ENCODE measurements around the gene SPTAN1.
A peak's percentile ranks its signal among the peaks of the same experiment; 100 is the strongest.

SPTAN1 gene

DNA sequence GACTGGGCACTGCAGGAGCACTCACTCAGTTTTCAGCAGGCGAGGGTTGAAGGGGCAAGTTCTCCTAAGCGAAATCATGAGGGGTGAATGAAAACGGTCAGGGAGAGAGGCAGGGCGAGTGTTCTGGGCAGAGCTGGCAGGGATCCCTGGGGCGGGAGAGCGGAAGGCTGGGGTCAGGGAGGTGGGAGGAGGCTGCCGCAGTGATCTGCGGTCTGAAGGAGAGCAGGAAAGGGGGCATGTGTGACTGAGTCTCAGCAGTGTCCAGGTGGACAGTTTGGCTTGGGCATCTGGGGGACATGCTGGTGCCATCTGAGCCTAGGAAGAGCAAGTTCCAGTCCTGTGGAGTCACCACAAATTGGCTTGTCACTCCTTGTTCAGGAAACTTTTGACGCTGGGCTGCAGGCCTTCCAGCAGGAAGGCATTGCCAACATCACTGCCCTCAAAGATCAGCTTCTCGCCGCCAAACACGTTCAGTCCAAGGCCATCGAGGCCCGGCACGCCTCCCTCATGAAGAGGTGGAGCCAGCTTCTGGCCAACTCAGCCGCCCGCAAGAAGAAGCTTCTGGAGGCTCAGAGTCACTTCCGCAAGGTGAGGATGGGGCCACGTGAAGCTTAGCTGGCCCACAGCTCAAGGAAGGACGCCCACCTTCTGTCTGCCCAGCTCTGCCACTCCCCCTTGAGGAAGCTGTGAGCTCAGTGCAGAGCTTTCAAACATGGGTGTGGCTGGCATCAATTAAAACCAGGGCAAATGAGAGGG, 73.2 kb downstream of the SPTAN1 start:
- Histone ChIP-seq H3K9me3 (replicated peaks in 1 of 2; ENCODE audit: control insufficient read depth in 2 of 2, insufficient read depth in 1 of 2, low read depth in 1 of 2, low read length in 2 of 2) (no peaks in the 10 kb centered on the region), H3K23ac (ENCODE audit: low read depth, low read length, poor library complexity) (no peak overlapping the region), H2BK15ac (ENCODE audit: low read length) (no peak overlapping the region), H3K18ac (ENCODE audit: low read length) (no peak overlapping the region), H3K14ac (ENCODE audit: low read length) (no peak overlapping the region), H2BK5ac (ENCODE audit: low read length) (no peak overlapping the region), H4K8ac (ENCODE audit: low read depth, low read length) (no peak overlapping the region), H3K4me2 (ENCODE audit: insufficient read depth, low read length, poor library complexity, severe bottlenecking) (no peak overlapping the region), H2AFZ (ENCODE audit: low read length) (no peak overlapping the region), H3K79me1 (ENCODE audit: low read depth, low read length) (peaks cover 5% of the 10 kb centered on the region), H3K27me3 (ENCODE audit: control insufficient read depth in 3 of 3, insufficient read depth in 3 of 3, low read depth in 1 of 3, low read length in 3 of 3) (no peaks in the 10 kb centered on the region), H3K4me1 (ENCODE audit: control insufficient read depth in 2 of 2, insufficient read depth in 1 of 2, low read depth in 1 of 2, low read length in 2 of 2) (peaks cover 0 to 3% of the 10 kb centered on the region in 2 donors), H3K9ac (ENCODE audit: low read depth, low read length, poor library complexity) (peak overlapping the region; percentile 34), H2BK120ac (ENCODE audit: low read depth, low read length) (no peak overlapping the region), H3K27ac (replicated peaks; ENCODE audit: low read length) (no peak overlapping the region), H3K4me3 (ENCODE audit: low read length in 2 of 2) (no peak overlapping the region), H3K36me3 (replicated peaks in 1 of 2; ENCODE audit: control insufficient read depth in 2 of 2, insufficient read depth in 2 of 2, low read length in 2 of 2) (peaks cover 63 to 98% of the 10 kb centered on the region in 2 donors), H2AK5ac (ENCODE audit: low read depth, low read length) (no peak overlapping the region), H2BK12ac (ENCODE audit: low read length) (no peak overlapping the region), H4K91ac (ENCODE audit: low read depth, low read length, poor library complexity) (no peak overlapping the region), H3K4ac (ENCODE audit: low read length) (no peak overlapping the region)
- DNase-seq (ENCODE audit: low spot score) = no peak
- no CpG with 5 or more reads among the region's 20 CpGs for WGBS, 2 donors (ENCODE audit: extremely low coverage in 2 of 2, insufficient read length in 2 of 2, insufficient replicate concordance in 1 of 2)

DNA sequence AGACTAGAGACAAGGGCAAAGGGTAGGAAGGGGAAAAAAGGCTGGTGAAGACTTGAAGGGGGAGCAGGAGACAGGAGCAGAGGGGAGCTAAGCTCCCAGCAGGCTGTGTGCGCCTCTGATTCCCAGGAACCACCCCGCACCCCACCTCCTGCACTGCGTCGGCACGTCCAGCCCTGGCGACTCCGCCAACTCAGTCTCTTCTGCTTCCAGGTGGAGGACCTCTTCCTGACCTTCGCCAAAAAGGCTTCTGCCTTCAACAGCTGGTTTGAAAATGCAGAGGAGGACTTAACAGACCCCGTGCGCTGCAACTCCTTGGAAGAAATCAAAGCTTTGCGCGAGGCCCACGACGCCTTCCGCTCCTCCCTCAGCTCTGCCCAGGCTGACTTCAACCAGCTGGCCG, 73.8 kb downstream of the SPTAN1 start:
- Histone ChIP-seq H3K18ac (ENCODE audit: low read length) (no peak overlapping the region), H3K9me3 (replicated peaks in 1 of 2; ENCODE audit: control insufficient read depth in 2 of 2, insufficient read depth in 1 of 2, low read depth in 1 of 2, low read length in 2 of 2) (no peaks in the 10 kb centered on the region), H3K79me1 (ENCODE audit: low read depth, low read length) (peaks cover 5% of the 10 kb centered on the region), H2AFZ (ENCODE audit: low read length) (no peak overlapping the region), H3K4ac (ENCODE audit: low read length) (no peak overlapping the region), H2BK120ac (ENCODE audit: low read depth, low read length) (no peak overlapping the region), H3K27ac (replicated peaks; ENCODE audit: low read length) (no peak overlapping the region), H4K91ac (ENCODE audit: low read depth, low read length, poor library complexity) (no peak overlapping the region), H3K36me3 (replicated peaks in 1 of 2; ENCODE audit: control insufficient read depth in 2 of 2, insufficient read depth in 2 of 2, low read length in 2 of 2) (peaks cover 57 to 98% of the 10 kb centered on the region in 2 donors), H3K4me3 (ENCODE audit: low read length in 2 of 2) (no peak overlapping the region), H3K27me3 (ENCODE audit: control insufficient read depth in 3 of 3, insufficient read depth in 3 of 3, low read depth in 1 of 3, low read length in 3 of 3) (no peaks in the 10 kb centered on the region), H3K4me1 (ENCODE audit: control insufficient read depth in 2 of 2, insufficient read depth in 1 of 2, low read depth in 1 of 2, low read length in 2 of 2) (peaks cover 0 to 3% of the 10 kb centered on the region in 2 donors), H3K4me2 (ENCODE audit: insufficient read depth, low read length, poor library complexity, severe bottlenecking) (no peak overlapping the region), H3K23ac (ENCODE audit: low read depth, low read length, poor library complexity) (no peak overlapping the region), H2BK15ac (ENCODE audit: low read length) (no peak overlapping the region), H2BK5ac (ENCODE audit: low read length) (no peak overlapping the region), H3K9ac (ENCODE audit: low read depth, low read length, poor library complexity) (no peak overlapping the region), H4K8ac (ENCODE audit: low read depth, low read length) (no peak overlapping the region), H2AK5ac (ENCODE audit: low read depth, low read length) (no peak overlapping the region), H3K14ac (ENCODE audit: low read length) (no peak overlapping the region), H2BK12ac (ENCODE audit: low read length) (no peak overlapping the region)
- no peak for DNase-seq (ENCODE audit: low spot score)
- no CpG with 5 or more reads among the region's 16 CpGs for WGBS, 2 donors (ENCODE audit: extremely low coverage in 2 of 2, insufficient read length in 2 of 2, insufficient replicate concordance in 1 of 2)

DNA sequence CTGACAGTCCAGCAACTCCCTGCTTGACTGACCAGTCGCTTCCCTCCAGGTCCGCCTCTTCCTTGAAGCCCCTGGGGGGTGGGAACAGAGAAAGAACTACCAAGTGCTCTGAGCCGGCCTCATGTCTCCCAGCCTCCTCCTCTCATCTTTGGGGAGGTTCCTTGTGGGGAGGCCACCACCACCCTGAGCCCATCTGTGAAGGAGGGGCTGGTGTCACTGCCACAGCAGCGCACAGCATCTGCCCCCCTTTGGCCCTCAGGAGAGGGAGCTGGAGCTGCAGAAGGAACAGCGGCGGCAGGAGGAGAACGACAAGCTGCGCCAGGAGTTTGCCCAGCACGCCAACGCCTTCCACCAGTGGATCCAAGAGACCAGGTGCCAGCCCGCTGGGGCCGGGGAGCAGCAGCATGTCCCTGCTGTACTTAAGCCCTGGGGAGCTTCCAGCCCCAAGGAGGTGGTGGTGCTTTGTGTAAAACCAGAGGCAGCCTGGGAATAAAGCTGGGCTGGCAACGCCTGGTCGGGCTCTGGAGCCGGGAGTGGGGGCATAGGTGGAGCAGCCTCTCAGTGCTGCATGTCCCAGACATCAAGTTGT, 74.8 kb downstream of the SPTAN1 start:
- WGBS, 2 donors (ENCODE audit: extremely low coverage in 2 of 2, insufficient read length in 2 of 2, insufficient replicate concordance in 1 of 2) = no CpG with 5 or more reads among the region's 15 CpGs
- Histone ChIP-seq H3K27ac (replicated peaks; ENCODE audit: low read length) (no peak overlapping the region), H4K8ac (ENCODE audit: low read depth, low read length) (peak overlapping the region; percentile 45), H3K36me3 (replicated peaks in 1 of 2; ENCODE audit: control insufficient read depth in 2 of 2, insufficient read depth in 2 of 2, low read length in 2 of 2) (peaks cover 53 to 98% of the 10 kb centered on the region in 2 donors), H3K4me2 (ENCODE audit: insufficient read depth, low read length, poor library complexity, severe bottlenecking) (no peak overlapping the region), H2AFZ (ENCODE audit: low read length) (no peak overlapping the region), H3K9me3 (replicated peaks in 1 of 2; ENCODE audit: control insufficient read depth in 2 of 2, insufficient read depth in 1 of 2, low read depth in 1 of 2, low read length in 2 of 2) (no peaks in the 10 kb centered on the region), H3K79me1 (ENCODE audit: low read depth, low read length) (peaks cover 5% of the 10 kb centered on the region), H2BK5ac (ENCODE audit: low read length) (no peak overlapping the region), H3K18ac (ENCODE audit: low read length) (no peak overlapping the region), H3K4ac (ENCODE audit: low read length) (no peak overlapping the region), H2BK12ac (ENCODE audit: low read length) (no peak overlapping the region), H3K23ac (ENCODE audit: low read depth, low read length, poor library complexity) (no peak overlapping the region), H2AK5ac (ENCODE audit: low read depth, low read length) (no peak overlapping the region), H2BK15ac (ENCODE audit: low read length) (no peak overlapping the region), H3K14ac (ENCODE audit: low read length) (no peak overlapping the region), H4K91ac (ENCODE audit: low read depth, low read length, poor library complexity) (no peak overlapping the region), H3K27me3 (ENCODE audit: control insufficient read depth in 3 of 3, insufficient read depth in 3 of 3, low read depth in 1 of 3, low read length in 3 of 3) (no peaks in the 10 kb centered on the region), H3K4me1 (ENCODE audit: control insufficient read depth in 2 of 2, insufficient read depth in 1 of 2, low read depth in 1 of 2, low read length in 2 of 2) (peaks cover 0 to 3% of the 10 kb centered on the region in 2 donors), H2BK120ac (ENCODE audit: low read depth, low read length) (no peak overlapping the region), H3K9ac (ENCODE audit: low read depth, low read length, poor library complexity) (no peak overlapping the region), H3K4me3 (ENCODE audit: low read length in 2 of 2) (no peak overlapping the region)
- DNase-seq (ENCODE audit: low spot score) = no peak

DNA sequence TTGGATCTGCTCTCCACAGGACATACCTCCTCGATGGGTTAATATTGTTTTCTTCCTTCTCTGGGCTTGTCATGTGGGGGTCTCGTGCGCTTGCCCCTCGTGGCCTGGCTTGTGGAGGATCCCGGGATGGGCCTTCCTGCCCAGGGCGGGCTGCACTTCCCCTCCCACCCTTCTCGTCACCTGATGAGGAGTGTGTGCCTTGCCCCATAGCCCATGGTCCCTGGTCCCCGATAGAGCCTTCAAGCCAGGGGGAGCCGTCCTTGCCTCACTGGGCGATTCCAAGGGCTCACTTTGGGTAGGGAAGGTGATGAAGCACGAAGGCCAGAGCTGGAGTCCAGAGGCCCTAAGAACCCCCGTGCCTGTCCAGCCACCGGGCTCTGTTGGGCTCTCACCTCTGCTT, 75.5 kb downstream of the SPTAN1 start:
- H2BK15ac ChIP-seq (ENCODE audit: low read length) = no peak overlapping the region
- no peak for DNase-seq (ENCODE audit: low spot score)
- H2BK5ac ChIP-seq (ENCODE audit: low read length) = no peak overlapping the region
- no peak overlapping the region for H3K14ac ChIP-seq (ENCODE audit: low read length)
- H3K4me3 ChIP-seq (ENCODE audit: low read length in 2 of 2) = no peak overlapping the region
- H2AFZ ChIP-seq (ENCODE audit: low read length) = no peak overlapping the region
- H3K4ac ChIP-seq (ENCODE audit: low read length) = no peak overlapping the region
- no peak overlapping the region for H3K27ac ChIP-seq (replicated peaks; ENCODE audit: low read length)
- no peak overlapping the region for H3K18ac ChIP-seq (ENCODE audit: low read length)
- no peak overlapping the region for H2AK5ac ChIP-seq (ENCODE audit: low read depth, low read length)
- peak overlapping the region; percentile 22 for H3K9ac ChIP-seq (ENCODE audit: low read depth, low read length, poor library complexity)
- H4K8ac ChIP-seq (ENCODE audit: low read depth, low read length) = no peak overlapping the region
- no peaks in the 10 kb centered on the region for H3K27me3 ChIP-seq (ENCODE audit: control insufficient read depth in 3 of 3, insufficient read depth in 3 of 3, low read depth in 1 of 3, low read length in 3 of 3)
- peaks cover 59 to 100% of the 10 kb centered on the region in 2 donors for H3K36me3 ChIP-seq (replicated peaks in 1 of 2; ENCODE audit: control insufficient read depth in 2 of 2, insufficient read depth in 2 of 2, low read length in 2 of 2)
- no peak overlapping the region for H2BK12ac ChIP-seq (ENCODE audit: low read length)
- H3K4me1 ChIP-seq (ENCODE audit: control insufficient read depth in 2 of 2, insufficient read depth in 1 of 2, low read depth in 1 of 2, low read length in 2 of 2) = peaks cover 0 to 3% of the 10 kb centered on the region in 2 donors
- no CpG with 5 or more reads among the region's 13 CpGs for WGBS, 2 donors (ENCODE audit: extremely low coverage in 2 of 2, insufficient read length in 2 of 2, insufficient replicate concordance in 1 of 2)
- H3K4me2 ChIP-seq (ENCODE audit: insufficient read depth, low read length, poor library complexity, severe bottlenecking) = no peak overlapping the region
- no peaks in the 10 kb centered on the region for H3K9me3 ChIP-seq (replicated peaks in 1 of 2; ENCODE audit: control insufficient read depth in 2 of 2, insufficient read depth in 1 of 2, low read depth in 1 of 2, low read length in 2 of 2)
- H2BK120ac ChIP-seq (ENCODE audit: low read depth, low read length) = no peak overlapping the region
- H3K23ac ChIP-seq (ENCODE audit: low read depth, low read length, poor library complexity) = no peak overlapping the region
- peaks cover 5% of the 10 kb centered on the region for H3K79me1 ChIP-seq (ENCODE audit: low read depth, low read length)
- no peak overlapping the region for H4K91ac ChIP-seq (ENCODE audit: low read depth, low read length, poor library complexity)
